Measurements from ENCODE around the gene EHD3. TPM values are rescaled to one million over a fixed set of nuclear protein-coding genes. Genes with fewer than 3 reads are reported as not detected.

EHD3 gene
- polyA plus RNA-seq, 1 donor from 2014 or later, result 3.5 TPM

DNA sequence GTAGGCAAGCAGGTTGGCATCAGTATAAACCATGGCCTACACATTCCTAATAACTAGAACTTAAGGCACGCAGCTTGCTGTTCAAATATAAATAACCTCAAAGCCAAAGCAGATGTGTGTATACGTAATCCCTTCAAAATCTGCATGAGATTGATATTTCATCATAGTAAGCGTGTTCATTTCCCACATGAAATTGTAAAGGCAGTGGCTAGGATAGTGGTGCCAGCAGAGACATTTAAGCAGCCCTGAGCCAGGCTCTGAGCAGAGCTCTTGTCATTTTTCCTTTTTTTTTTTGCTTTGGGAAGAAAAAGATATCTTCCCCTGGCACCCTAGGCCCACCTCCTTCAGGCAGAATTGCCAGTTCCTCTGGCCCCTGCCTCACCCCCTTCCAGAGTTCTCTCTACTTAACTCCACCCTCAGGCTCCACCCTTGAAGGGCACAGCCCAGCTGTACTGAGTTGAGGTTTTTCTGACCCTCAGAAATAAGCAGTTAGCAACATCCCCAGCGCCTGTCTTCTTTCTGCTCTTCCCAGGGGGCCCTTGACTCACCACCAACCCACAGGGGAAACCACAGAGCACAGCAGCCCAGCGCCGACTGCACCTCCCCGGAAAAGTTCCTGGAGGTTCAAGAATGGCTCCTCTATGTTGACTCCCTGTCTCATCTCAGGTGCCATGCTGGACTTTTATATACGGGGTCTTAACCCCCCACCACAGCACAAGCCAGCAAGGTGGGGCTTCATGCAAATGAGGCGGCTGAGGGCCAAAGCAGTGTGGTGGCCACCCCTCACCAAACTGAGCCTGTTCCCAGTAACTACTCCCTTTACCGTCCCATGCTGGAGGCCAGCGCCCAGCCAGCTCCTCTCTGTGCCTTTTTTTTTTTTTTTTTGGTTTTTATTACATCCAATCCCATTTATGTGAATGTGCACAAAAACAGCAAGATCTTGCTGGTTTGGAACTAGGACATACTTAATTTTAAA lies 84.7 kb downstream of the EHD3 start:
- no peak overlapping the region for H3K9ac ChIP-seq (ENCODE audit: low read length)
- TF ChIP-seq, protein P1, sequence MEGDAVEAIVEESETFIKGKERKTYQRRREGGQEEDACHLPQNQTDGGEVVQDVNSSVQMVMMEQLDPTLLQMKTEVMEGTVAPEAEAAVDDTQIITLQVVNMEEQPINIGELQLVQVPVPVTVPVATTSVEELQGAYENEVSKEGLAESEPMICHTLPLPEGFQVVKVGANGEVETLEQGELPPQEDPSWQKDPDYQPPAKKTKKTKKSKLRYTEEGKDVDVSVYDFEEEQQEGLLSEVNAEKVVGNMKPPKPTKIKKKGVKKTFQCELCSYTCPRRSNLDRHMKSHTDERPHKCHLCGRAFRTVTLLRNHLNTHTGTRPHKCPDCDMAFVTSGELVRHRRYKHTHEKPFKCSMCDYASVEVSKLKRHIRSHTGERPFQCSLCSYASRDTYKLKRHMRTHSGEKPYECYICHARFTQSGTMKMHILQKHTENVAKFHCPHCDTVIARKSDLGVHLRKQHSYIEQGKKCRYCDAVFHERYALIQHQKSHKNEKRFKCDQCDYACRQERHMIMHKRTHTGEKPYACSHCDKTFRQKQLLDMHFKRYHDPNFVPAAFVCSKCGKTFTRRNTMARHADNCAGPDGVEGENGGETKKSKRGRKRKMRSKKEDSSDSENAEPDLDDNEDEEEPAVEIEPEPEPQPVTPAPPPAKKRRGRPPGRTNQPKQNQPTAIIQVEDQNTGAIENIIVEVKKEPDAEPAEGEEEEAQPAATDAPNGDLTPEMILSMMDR (IDR thresholded peaks at IDR 0.05; ENCODE audit: poor library complexity, severe bottlenecking), result no peak
- TF ChIP-seq POLR2AphosphoS5 (IDR thresholded peaks at IDR 0.05) (no peak), MXI1 (conservative IDR thresholded peaks at IDR 0.05; ENCODE audit: poor library complexity, severe bottlenecking) (no peak)
- H3K4me3 ChIP-seq (ENCODE audit: low read length), result no peak overlapping the region
- no peaks in the 10 kb centered on the region for H4K20me1 ChIP-seq (ENCODE audit: insufficient read depth)
- H3K27me3 ChIP-seq (ENCODE audit: insufficient read depth, low read depth, low read length), result no peaks in the 10 kb centered on the region
- H3F3A ChIP-seq (ENCODE audit: insufficient read depth, low read length, poor library complexity, severe bottlenecking), result no peaks in the 10 kb centered on the region
- no peaks in the 10 kb centered on the region for H3K36me3 ChIP-seq (ENCODE audit: insufficient read depth, low read length)
- no peaks in the 10 kb centered on the region for H3K9me2 ChIP-seq (ENCODE audit: insufficient read depth, low read length)
- H2AFZ ChIP-seq (ENCODE audit: low read depth, low read length), result no peak overlapping the region
- H3K9me3 ChIP-seq (ENCODE audit: low read length), result no peaks in the 10 kb centered on the region
- no peaks in the 10 kb centered on the region for H3K79me2 ChIP-seq (replicated peaks; ENCODE audit: insufficient read depth, low read length)
- no peak overlapping the region for H3K4me2 ChIP-seq (ENCODE audit: low read length)
- no peak overlapping the region for H3K27ac ChIP-seq (ENCODE audit: low read length)

Small RNA genes lying within 50 kb of the gene (small RNA-seq; reads per million reads assigned to genes)
- gene RNA5SP90, result 0 reads per million in 3 experiments

Other genes starting within 250 kb of the EHD3 start
- 9.0 and 15.9 TPM in 2 replicates for gene GALNT14, start 95.7 kb upstream of the EHD3 start, polyA plus RNA-seq
- 2.1 and 3.0 TPM in 2 replicates for gene CAPN14, start 16.6 kb upstream of the EHD3 start, polyA plus RNA-seq
- gene XDH, start 180.6 kb downstream of the EHD3 start, polyA plus RNA-seq, result 0.36 and 0.48 TPM in 2 replicates

All from neural cell (in vitro differentiated cells).